Ramos (cell line): ENCODE measurements around the gene TENT4A.

ENCODE experiments used
- in situ Hi-C: fragments of 300-500 bp; cut with MboI; formaldehyde crosslinking; loops from one replicate; pipeline ENCODE4 v1.14.3; 2022; ENCODE audit warnings: low sequenced_read_pairs; ENCODE audit not compliant: unreplicated experiment

The TENT4A gene

DNA sequence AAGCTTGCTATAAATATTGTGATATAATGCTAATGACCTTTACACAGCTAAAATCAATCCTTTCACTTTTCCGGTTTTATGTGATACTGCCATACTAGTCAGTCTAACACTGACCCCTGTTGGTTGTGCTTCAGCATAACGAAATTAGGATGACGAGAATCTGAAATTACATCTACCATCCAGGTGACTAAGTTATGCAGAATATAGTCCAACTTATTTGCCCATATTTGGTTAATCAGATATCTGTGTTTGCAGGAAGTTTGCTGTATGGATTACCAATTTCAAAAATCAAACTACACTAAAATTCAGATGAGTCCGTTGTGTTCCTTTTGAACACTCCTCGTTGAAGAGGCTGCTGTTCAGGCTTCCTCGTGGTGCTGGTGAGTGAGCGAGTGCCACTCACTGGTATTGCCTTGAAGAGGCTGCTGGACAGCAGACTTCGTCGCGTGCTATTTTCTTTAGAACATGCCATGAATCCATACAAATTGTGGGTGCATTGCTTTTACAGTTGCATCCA lies 32.5 kb downstream of the TENT4A start:
- in situ Hi-C loops = no loop called here

DNA sequence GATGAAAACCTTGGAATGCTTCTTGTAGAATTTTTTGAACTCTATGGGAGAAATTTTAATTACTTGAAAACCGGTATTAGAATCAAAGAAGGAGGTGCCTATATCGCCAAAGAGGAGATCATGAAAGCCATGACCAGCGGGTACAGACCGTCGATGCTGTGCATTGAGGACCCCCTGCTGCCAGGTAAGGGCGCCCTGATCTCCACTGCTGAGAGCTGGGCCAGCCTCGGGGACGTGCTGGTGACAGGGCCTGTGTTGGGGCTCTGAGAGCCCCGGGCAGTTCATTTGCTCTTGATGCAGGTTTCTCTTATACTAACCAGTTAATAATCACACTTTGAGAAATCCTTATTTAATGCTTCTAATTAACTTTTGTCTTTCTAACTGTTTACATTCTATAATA lies 33.0 kb downstream of the TENT4A start:
- in situ Hi-C loops = no loop called here

DNA sequence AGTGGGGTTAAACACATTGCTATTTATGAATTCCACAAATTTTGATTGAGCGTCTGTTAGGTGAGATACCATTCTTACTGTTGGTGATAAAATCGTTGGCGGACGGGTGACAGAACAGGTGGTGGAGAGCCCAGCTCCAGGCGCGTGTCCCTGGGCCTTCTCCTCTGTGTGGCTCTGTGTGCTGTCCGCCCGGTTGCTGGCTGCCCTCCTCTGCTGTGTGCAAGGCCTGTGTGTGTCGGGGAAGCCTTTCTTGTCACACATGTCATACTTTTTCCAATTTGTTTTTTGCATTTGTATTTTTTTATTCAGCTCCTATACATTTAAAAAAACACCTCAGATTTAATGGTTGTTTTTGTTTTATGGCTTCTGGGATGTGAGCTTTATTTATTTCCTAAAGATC lies 33.9 kb downstream of the TENT4A start:
- in situ Hi-C loops = no loop called here

DNA sequence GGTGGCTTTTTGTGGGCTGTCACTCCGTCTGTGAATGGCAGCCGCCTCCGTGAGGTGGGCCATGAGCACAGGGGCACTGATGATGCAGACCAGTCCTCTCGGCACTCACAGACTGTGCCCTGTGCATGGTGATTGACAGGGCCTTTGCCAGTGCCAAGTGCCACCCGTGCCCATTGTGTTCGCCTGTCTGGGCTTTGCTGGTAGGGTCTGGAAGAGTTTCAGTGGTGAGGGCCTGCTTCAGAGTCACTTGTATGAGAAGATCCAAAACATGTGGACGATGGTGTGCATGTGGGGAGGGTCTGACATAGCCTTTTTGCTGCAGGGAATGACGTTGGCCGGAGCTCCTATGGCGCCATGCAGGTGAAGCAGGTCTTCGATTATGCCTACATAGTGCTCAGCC lies 34.9 kb downstream of the TENT4A start:
- in situ Hi-C loops = no loop called here

DNA sequence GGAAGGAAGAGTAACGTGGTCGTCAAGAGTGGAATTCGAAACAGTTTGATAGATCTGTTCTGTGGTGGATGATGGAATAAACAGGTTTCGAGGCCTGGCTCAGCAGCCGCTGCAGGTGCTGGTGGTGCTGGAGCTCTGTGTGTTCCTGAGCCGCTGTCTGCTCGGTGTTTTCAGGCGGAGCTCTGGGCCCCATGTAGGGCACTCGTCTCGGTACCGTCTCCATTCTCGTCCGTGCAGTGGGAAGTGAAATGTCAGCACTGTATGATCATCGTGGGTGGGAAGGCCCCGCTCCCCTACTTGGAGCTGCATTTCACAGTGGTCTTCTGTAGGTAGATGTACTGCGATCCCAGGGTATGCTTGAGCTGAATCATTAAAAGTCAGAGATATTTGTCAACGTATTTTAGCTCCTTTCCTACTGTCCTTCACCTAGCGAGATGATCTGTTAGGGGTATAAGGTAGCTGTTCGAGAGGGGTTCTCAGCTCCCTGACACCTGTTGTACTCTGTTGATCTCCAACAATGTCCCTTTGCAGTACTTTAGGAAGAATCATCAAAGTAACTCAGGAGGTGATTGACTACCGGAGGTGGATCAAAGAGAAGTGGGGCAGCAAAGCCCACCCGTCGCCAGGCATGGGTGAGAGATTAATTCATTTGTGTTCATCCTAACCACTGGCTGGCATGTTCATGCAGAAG lies 35.9 kb downstream of the TENT4A start:
- in situ Hi-C loops = no loop called here

DNA sequence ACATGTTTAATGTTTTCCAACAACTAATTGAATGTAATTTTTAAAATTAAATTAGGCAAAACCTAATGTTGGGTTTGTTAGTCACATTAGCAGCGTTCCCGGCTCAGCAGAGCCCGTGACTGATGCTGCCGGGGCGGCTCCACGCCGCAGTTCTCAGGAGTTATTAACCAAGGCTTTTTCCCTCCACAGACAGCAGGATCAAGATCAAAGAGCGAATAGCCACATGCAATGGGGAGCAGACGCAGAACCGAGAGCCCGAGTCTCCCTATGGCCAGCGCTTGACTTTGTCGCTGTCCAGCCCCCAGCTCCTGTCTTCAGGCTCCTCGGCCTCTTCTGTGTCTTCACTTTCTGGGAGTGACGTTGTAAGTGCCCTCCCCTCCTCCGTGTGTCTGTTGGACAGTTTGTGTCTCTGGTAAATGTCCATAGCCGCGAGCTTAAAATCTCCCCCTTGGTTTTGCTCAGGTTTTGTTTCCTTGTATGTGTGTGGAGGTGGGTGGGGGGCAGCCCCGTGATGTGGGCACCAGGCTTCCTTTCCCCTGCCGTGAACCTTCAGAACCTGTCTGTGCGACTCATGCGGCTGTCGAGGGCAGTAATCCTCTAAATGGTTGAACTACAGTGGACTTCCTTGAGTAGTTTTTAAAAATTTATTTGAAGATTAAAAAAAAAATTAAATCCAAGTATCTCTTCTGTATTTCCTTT lies 37.1 kb downstream of the TENT4A start:
- in situ Hi-C loops = no loop called here

DNA sequence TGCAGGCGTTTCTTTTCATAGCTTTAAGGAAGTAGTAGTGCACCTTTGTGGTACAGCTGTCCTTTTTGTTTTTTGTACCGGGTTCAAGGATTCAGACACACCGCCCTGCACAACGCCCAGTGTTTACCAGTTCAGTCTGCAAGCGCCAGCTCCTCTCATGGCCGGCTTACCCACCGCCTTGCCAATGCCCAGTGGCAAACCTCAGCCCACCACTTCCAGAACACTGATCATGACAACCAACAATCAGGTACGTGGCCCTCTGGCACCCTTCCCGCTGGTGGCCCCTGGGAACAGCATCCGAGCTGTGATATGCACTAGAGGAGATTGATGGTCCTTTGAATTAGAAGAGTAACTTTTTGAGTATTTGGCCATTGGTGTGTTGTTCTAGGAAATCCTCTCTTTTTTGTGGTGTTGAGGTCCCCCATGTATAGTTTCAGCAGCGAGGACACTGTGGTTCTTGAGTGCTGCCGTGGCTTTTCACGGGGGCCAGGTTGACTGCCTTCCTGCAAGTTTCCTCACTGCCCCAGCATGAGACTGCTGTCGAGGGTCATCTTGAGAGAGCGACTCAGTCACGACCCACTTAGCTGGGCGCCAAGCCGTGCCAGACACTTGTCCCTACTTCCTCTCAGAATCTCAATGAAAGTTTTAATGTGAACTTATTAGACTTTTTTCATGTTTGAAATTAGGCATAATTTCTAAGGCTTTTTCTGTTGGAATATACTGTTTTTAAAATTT lies 37.9 kb downstream of the TENT4A start:
- in situ Hi-C loops = no loop called here

DNA sequence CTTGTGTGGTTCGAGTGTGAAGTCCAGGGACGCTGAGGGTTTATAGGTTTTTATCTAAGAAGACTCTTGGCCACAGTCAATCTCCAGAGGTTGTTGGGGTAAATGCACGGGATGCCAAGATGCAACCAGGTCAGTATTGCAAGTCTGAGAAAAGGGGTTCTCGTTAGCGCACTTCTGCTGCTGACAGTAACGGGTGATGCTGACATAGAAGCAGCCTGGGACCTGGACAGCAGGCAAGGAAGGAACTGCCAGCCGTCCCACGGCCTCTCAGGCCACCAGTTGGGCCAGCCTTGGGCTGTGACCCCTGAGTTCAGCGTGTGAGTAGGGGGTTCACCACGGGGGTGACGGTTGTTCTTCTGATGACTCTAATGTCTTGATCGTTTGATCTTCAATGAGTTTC lies 39.0 kb downstream of the TENT4A start:
- in situ Hi-C loops = no loop called here

DNA sequence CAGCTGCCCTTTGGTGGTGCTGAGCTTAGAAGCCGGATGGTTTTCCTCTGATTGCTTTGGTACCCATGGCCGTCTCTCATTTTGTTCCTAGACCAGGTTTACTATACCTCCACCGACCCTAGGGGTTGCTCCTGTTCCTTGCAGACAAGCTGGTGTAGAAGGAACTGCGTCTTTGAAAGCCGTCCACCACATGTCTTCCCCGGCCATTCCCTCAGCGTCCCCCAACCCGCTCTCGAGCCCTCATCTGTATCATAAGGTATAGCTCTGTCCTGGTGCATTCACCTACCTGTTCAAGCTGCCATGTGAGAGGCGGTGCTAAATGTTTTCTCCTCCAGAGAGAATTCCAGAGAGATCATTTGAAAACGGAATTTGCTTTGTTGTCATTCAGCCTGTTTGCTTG lies 39.5 kb downstream of the TENT4A start:
- in situ Hi-C loops = no loop called here

DNA sequence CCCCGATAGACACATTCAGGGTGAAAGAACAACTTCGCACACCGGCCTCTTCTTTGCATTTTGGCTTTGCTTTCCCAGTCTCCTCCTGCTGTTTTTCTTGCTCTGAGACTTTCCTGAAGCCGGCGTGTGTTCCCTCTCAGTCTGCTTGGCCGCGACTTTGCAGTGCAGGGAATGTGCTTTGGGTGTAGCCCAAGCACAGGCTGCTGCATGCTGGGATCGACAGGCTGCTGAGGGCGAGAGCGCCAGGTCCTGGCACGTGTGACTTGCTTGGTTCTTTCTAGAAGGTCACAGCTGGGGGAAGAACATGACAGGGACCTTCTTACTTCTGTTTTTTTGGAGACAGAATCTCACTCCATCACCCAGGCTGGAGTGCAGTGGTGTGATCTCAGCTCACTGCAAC lies 40.6 kb downstream of the TENT4A start:
- in situ Hi-C loops = no loop called here

DNA sequence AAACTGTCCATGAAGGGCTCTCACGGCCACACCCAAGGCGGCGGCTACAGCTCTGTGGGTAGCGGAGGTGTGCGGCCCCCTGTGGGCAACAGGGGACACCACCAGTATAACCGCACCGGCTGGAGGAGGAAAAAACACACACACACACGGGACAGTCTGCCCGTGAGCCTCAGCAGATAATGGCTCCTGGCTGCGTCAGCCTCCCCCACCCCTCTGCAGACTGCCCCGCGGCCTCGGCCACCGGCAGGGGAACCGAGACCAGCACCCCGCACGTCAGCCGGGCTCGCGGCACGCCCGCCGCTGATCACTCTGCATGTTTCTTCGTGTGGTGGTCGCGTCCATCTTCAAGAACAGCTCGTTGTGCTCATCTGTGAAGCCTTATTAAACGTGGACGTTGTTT lies 41.5 kb downstream of the TENT4A start:
- in situ Hi-C loops = no loop called here

DNA sequence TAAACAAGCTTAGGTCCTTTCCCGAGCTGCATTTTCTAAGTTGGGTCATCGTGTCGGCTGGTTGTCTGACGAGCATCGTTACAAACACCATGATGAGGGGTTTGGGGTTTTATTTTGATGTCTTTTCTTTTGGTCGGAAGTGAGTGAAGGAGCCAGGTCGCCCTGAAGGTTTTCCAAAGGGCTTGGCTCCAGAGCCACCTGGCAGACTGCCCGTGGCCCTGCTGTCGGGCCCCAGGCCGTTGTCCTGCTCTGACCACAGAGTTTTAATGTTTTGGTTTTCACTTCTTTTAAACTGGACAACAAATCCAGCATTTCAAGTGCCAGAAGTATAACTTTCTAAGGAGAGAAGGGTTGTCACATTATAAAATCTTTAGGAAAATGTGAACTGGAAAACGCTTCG lies 42.3 kb downstream of the TENT4A start:
- in situ Hi-C loops = no loop called here

DNA sequence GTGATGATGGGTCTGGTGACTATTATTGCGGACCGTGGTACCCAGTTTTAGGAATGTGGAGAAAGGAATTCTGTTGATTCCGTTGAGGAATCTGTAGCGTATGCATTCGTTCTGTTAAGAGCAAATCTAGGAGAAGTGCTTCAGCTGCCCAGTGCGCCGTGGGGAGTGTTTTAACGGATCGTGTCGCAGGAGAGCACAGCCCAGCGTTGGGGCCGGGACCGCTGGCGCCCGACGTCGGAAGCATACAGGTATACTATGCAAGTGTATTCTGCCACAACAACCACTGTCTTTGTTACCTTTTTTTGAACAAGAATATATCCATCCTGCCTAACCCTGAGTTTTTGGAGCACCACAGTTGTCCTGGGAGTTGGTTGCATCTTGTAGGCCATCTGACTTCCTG lies 42.7 kb downstream of the TENT4A start:
- in situ Hi-C loops = no loop called here

DNA sequence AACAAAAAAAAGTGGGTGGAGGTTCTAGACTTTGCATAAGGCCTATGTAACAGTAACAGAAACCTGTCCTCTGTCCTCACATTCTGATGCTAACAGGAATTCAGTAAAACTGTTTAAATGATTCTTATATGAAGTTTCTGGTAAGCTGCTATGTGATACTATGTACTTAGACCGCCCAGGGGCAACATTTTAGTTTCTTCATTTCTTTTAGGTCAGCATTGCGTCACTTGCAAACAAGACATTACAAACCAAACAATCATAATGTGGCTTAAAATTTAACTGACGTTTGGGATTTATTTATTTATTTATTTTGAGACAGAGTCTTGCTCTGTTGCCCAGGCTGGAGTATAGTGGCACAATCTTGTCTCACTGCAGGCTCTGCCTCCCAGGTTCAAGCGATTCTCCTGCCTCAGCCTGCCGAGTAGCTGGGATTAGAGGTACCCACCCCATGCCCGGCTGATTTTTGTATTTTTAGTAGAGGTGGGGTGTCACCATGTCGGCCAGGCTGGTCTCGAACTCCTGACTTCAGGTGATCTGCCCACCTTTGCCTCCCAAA lies 44.3 kb downstream of the TENT4A start:
- in situ Hi-C loops = no loop called here

DNA sequence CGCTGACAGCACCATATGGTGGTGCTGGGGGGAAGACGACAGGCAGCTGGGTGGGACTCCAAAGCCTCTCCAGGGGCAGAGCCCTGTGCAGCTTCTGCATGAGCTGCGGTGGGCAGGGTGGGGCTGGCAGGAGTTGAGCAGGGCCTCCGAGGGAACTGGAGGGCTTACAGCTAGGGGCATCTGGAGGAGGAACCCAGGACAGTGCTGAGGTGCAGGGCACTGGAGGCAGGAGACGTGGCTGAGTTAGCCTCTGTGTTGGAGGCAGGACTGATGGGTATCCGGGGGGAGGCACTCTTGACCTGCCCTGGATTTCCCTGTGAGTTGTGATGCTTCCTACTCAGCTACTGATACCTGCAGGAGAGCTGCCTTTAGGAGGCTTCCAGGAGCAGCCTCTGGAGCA lies 45.0 kb downstream of the TENT4A start:
- in situ Hi-C loops = no loop called here

DNA sequence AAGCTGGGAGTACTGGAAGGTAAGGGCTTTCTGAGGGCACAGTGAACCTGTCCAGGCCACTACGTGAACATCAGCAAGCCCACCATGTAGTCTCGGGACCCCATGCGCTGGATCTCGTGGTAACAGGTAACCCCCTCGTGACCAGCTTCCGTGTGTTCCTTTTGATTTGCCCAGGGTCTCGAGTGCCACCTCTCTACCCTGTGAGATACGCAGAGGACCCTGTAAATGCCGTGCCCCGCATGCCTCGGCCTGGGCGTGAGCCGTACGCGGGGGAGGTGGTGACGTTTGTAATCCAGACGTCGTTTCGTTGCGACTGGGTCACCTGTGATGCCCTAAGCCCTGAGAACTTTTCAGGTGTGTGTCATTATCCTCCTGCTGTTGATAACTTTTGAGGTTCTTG lies 45.5 kb downstream of the TENT4A start:
- in situ Hi-C loops = no loop called here

DNA sequence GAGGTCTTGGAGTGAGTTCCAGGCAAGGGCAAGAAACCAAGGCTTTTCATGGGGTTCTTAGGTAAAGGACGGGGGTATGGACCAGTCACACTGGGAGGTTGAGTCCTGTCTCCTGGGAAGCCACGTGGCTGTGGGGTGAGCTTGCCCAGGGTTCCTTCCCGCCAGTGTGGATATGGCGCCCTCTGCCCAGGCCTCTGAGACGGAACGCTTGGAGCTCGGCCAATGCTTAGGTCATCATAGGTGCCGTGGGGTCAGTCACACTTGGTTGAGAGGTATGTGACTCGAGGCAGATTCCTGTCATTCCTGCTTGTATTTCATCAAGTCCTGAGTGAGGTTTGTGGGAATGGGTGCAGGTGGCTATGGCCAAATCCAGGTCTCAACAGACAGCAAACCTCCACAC lies 46.2 kb downstream of the TENT4A start:
- in situ Hi-C loops = no loop called here

DNA sequence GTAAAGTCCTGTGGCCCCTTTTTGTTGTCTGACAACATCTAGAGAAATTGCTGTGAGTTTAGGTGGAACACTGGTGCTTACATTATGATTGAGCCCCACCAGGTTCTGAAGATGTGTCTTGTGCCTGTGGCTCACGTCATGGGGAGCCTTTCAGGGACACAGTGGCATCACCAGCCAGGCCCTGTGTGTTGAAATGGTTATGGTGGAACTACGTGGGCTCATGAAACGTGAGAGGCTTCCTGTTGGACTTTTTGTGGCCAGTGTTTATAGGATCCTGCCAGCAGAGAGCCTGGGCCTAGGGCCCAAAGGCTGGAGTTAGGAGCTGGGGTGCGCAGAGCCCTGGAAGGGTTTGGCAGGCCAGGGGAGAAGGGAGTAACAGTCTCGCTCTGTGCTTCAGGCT lies 46.8 kb downstream of the TENT4A start:
- in situ Hi-C loops = no loop called here

DNA sequence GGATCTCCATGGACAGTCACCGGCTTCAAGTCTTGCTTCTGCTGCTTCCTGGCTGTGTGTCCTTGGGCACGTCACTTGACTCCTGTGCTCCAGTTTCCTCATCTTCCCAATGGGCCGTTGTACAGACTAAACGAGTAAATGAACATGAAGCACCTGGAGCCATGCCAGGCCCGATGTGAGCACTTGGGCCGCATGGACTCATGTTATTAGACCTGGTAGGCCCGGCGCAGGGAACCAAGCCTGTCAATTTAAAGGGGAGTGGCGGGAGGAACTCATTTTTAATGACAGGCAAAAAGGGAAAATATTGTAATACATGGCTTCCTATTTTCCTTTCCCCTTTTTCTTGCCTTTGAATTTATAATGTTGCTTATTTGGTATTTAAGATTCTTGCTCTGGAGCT lies 47.5 kb downstream of the TENT4A start:
- in situ Hi-C loops = no loop called here

DNA sequence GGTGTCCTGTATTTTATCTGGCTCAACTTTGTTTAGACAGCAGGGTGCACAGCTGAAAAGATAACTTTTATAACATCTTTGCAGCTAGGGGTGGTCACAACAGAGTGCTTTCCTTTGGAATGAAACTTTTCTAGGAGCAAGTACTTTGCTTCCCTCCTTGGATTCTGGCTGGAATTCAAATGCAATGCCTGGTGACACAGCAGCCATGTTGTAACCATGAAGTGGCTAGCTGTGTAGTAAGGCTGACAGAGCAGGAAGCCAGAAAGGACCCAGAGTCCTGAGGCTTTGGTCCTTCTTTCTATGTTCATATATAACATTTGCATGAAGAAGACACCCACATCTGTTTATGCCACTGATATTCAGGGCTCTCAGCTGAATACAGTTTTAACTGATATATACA lies 48.1 kb downstream of the TENT4A start:
- in situ Hi-C loops = no loop called here

DNA sequence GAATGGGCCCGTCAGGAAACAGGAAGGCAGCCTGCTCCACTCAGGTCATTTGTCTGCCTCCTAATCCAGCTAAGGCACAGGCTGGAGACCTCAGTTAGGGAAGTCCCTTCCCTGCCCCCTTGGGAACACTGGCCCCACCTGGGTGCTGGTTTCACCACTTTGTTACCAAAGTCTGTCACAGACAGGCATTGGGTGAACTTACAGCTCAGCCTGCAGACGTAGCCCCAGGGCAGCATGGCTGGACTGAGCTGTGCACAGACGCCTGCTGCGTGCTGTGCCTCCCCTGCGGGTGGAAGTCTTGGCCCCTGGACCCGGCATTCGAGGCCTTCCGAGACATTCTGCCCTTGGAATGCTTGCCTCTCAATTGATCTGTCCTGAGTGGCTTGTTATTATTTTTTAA lies 48.9 kb downstream of the TENT4A start:
- in situ Hi-C loops = no loop called here
